ENCODE measurements around the gene KCNAB2.

The KCNAB2 gene

GRCh38 chr1:6002714-6003501, 42.8 kb upstream of the KCNAB2 start:
- H3K4me3 ChIP-seq (IDR thresholded peaks at IDR 0.05; ENCODE audit: insufficient read depth, low read depth, low read length): no peak overlapping the region
- no peak for TF ChIP-seq CTCF (conservative IDR thresholded peaks at IDR 0.05; ENCODE audit: low read depth, low read length)

GRCh38 chr1:6003568-6004411, 41.9 kb upstream of the KCNAB2 start:
- H4K20me1 ChIP-seq (ENCODE audit: insufficient read depth): peaks cover 8% of the 10 kb centered on the region; the same call in 1 of the 2 replicates
- H3K36me3 ChIP-seq (ENCODE audit: insufficient read depth): no peaks in the 10 kb centered on the region
- no peak overlapping the region for H3K4me3 ChIP-seq (IDR thresholded peaks at IDR 0.05; ENCODE audit: insufficient read depth, low read depth, low read length)
- no peak for TF ChIP-seq CTCF (conservative IDR thresholded peaks at IDR 0.05; ENCODE audit: low read depth, low read length)
- no peak overlapping the region for H3K4me2 ChIP-seq
- H3K4me1 ChIP-seq (ENCODE audit: low read depth, poor library complexity, severe bottlenecking): peaks cover 48% of the 10 kb centered on the region
- H3K79me2 ChIP-seq (ENCODE audit: insufficient read depth, low read depth): peaks cover 30% of the 10 kb centered on the region; the same call in 1 of the 2 replicates
- no peak overlapping the region for H2AFZ ChIP-seq (ENCODE audit: low read depth)
- H3K9ac ChIP-seq: no peak overlapping the region
- H3K27me3 ChIP-seq (ENCODE audit: insufficient read depth, low read depth): no peaks in the 10 kb centered on the region
- H3K27ac ChIP-seq: no peak overlapping the region

More at GRCh38 chr1:6002714-6003501, 42.8 kb upstream of the KCNAB2 start:
- Histone ChIP-seq H3K36me3 (ENCODE audit: insufficient read depth) (no peaks in the 10 kb centered on the region), H4K20me1 (ENCODE audit: insufficient read depth) (peaks cover 8% of the 10 kb centered on the region; the same call in 1 of the 2 replicates), H3K27ac (peak overlapping the region; percentile 25; the same call in 1 of the 2 replicates), H3K4me2 (peak overlapping the region; percentile 55; the same call in 1 of the 2 replicates), H3K4me1 (ENCODE audit: low read depth, poor library complexity, severe bottlenecking) (peaks cover 39% of the 10 kb centered on the region), H3K27me3 (ENCODE audit: insufficient read depth, low read depth) (no peaks in the 10 kb centered on the region), H2AFZ (ENCODE audit: low read depth) (no peak overlapping the region), H3K9ac (no peak overlapping the region), H3K79me2 (ENCODE audit: insufficient read depth, low read depth) (peaks cover 31% of the 10 kb centered on the region; the same call in 1 of the 2 replicates)

- Histone ChIP-seq H3K4me1 (ENCODE audit: low read depth, poor library complexity, severe bottlenecking) (peaks cover 56% of the 10 kb centered on the region), H2AFZ (ENCODE audit: low read depth) (no peak overlapping the region), H3K27ac (no peak overlapping the region), H4K20me1 (ENCODE audit: insufficient read depth) (peaks cover 8% of the 10 kb centered on the region; the same call in 1 of the 2 replicates), H3K9ac (no peak overlapping the region), H3K36me3 (ENCODE audit: insufficient read depth) (no peaks in the 10 kb centered on the region), H3K79me2 (ENCODE audit: insufficient read depth, low read depth) (peaks cover 27% of the 10 kb centered on the region; the same call in 1 of the 2 replicates), H3K4me3 (IDR thresholded peaks at IDR 0.05; ENCODE audit: insufficient read depth, low read depth, low read length) (no peak overlapping the region), H3K27me3 (ENCODE audit: insufficient read depth, low read depth) (no peaks in the 10 kb centered on the region), H3K4me2 (no peak overlapping the region)
- TF ChIP-seq CTCF (conservative IDR thresholded peaks at IDR 0.05; ENCODE audit: low read depth, low read length): no peak
Measured at GRCh38 chr1:6004412-6005123, 41.1 kb upstream of the KCNAB2 start.

GRCh38 chr1:6005276-6005917, 40.3 kb upstream of the KCNAB2 start:
- Histone ChIP-seq H3K79me2 (ENCODE audit: insufficient read depth, low read depth) (peaks cover 31% of the 10 kb centered on the region; the same call in 1 of the 2 replicates), H3K4me1 (ENCODE audit: low read depth, poor library complexity, severe bottlenecking) (peaks cover 64% of the 10 kb centered on the region), H3K36me3 (ENCODE audit: insufficient read depth) (no peaks in the 10 kb centered on the region), H3K4me2 (no peak overlapping the region), H4K20me1 (ENCODE audit: insufficient read depth) (peaks cover 8% of the 10 kb centered on the region; the same call in 1 of the 2 replicates), H3K4me3 (IDR thresholded peaks at IDR 0.05; ENCODE audit: insufficient read depth, low read depth, low read length) (no peak overlapping the region), H3K27me3 (ENCODE audit: insufficient read depth, low read depth) (no peaks in the 10 kb centered on the region), H3K9ac (no peak overlapping the region), H2AFZ (ENCODE audit: low read depth) (no peak overlapping the region), H3K27ac (no peak overlapping the region)
- TF ChIP-seq CTCF (conservative IDR thresholded peaks at IDR 0.05; ENCODE audit: low read depth, low read length): no peak

All from KMS-11 (cell line).